B cell (primary cell): Measurements from ENCODE around the gene ATXN1.

Source experiments
- EZH2 ChIP-seq: IDR thresholded peaks from 2 replicates; pipeline ENCODE4 v1.6.1; 2012; ENCODE audit warnings: borderline replicate concordance, low read depth, mild to moderate bottlenecking, moderate library complexity, low read length; ENCODE audit not compliant: insufficient read depth, poor library complexity, severe bottlenecking
- TF ChIP-seq, protein P1 (sequence below): fragments of 200-600 bp; IDR thresholded peaks from one replicate; pipeline ENCODE4 v1.8.0; 2022; ENCODE audit warnings: antibody characterized with exemption, mild to moderate bottlenecking

DNA sequence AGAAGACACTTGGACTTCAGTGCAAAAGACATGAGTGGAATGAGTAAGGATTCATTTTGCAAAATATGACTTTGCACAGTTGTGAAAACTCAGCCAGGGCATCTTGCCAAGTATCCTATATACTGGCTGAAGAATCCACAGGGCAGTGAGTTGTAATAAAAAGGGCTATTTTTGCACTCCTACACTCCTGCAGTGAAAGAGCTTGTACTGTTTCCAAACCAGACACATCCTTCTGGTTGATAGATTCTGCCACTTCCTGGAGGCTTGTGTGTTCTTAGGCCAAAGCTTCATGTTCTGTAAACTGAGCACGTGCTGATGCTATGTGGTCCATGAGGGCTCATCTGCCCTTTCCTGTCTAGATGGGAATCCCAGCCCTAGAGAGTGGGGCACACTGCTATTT, 488.0 kb downstream of the ATXN1 start:
- TF ChIP-seq, protein P1, sequence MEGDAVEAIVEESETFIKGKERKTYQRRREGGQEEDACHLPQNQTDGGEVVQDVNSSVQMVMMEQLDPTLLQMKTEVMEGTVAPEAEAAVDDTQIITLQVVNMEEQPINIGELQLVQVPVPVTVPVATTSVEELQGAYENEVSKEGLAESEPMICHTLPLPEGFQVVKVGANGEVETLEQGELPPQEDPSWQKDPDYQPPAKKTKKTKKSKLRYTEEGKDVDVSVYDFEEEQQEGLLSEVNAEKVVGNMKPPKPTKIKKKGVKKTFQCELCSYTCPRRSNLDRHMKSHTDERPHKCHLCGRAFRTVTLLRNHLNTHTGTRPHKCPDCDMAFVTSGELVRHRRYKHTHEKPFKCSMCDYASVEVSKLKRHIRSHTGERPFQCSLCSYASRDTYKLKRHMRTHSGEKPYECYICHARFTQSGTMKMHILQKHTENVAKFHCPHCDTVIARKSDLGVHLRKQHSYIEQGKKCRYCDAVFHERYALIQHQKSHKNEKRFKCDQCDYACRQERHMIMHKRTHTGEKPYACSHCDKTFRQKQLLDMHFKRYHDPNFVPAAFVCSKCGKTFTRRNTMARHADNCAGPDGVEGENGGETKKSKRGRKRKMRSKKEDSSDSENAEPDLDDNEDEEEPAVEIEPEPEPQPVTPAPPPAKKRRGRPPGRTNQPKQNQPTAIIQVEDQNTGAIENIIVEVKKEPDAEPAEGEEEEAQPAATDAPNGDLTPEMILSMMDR, result no peak
- no peak for TF ChIP-seq EZH2
